SU-DHL-6 (cell line): Measurements from ENCODE around the gene SLC39A7.

ENCODE experiments used
- EZH2phosphoT487 ChIP-seq: fragments of 200-600 bp; sonication (generic), shearing (Covaris generic); conservative IDR thresholded peaks from 2 replicates; pipeline ENCODE4 v1.6.1; 2018; ENCODE audit warnings: mild to moderate bottlenecking, antibody characterized with exemption, low read length, moderate library complexity, mixed read lengths
- TF ChIP-seq, protein P1 (sequence below): fragments of 200-600 bp; sonication (generic); IDR thresholded peaks from one replicate; pipeline ENCODE4 v1.5.1; 2017; ENCODE audit warnings: antibody characterized with exemption, mild to moderate bottlenecking, low read length, moderate library complexity; ENCODE audit not compliant: insufficient read depth, poor library complexity, severe bottlenecking

DNA sequence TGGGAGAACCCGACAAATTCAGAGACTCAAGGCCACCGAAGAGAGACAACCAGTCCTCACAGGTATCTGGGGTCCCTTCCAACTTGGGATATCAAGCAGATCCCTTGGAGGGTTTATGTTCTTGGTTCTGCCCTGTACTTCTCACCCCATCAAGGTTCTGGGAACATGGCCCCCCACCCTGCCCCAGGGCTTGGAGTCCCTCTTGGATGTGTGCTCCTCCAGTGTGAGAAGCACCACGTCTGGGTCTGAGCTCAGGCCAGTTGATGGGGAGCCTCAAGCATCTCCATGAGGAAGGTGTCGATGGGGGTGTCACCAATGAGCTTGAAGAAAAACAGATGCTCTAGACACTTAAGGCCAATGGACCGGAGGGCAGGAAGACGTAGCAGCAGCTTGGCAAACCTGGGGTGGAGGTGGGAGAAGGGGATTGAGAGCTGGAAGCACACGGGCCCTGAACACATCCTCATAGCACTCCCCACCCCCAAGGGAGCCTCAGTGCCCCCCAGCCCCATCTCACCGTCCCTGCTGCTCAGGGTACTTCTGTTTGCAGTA lies 6.2 kb upstream of the SLC39A7 start:
- TF ChIP-seq, protein P1, sequence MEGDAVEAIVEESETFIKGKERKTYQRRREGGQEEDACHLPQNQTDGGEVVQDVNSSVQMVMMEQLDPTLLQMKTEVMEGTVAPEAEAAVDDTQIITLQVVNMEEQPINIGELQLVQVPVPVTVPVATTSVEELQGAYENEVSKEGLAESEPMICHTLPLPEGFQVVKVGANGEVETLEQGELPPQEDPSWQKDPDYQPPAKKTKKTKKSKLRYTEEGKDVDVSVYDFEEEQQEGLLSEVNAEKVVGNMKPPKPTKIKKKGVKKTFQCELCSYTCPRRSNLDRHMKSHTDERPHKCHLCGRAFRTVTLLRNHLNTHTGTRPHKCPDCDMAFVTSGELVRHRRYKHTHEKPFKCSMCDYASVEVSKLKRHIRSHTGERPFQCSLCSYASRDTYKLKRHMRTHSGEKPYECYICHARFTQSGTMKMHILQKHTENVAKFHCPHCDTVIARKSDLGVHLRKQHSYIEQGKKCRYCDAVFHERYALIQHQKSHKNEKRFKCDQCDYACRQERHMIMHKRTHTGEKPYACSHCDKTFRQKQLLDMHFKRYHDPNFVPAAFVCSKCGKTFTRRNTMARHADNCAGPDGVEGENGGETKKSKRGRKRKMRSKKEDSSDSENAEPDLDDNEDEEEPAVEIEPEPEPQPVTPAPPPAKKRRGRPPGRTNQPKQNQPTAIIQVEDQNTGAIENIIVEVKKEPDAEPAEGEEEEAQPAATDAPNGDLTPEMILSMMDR: no peak
- no peak for TF ChIP-seq EZH2phosphoT487
